HG03060 (cell line): Measurements from ENCODE around the gene ARHGEF26.

ENCODE experiments used
- ATAC-seq: cut with Tn5 transposase; IDR thresholded peaks from one replicate; pipeline ENCODE4 v1.9.1; 2021; ENCODE audit warnings: low read depth, moderate number of reproducible peaks; ENCODE audit not compliant: unreplicated experiment

Gene ARHGEF26

DNA sequence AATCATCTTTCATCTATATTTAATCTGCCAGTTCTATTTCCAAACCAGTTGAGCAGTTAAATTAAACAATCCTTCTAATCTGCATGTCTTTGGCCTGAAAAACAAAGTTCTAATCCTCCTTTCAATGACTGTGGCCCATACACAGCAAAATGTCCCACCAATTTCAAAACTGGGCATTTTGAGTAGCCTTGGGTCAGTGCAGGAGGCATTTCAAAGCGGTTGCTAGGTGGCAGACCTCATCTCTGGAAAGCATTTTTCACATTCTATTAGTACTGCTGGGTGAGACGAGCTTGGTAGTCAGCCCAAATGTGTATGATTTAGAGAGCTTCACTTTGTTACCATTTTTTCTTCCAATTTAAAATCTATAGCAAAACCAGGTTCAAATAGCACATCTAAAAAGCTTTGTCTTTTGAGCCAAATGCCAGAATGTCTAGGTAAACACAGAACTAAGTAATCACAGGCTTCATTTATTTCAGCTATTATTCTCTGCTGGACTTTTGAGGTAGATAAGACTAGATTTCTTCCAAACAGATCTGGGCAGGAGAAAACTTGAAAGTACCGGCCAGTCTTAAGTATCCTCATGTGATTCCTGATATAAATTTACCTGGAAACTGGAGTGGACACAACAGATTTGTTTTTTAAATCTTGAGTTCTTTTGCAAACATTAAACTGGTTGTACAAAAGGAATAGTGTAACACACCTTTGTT, 8.9 kb upstream of the ARHGEF26 start:
- no peak for ATAC-seq

DNA sequence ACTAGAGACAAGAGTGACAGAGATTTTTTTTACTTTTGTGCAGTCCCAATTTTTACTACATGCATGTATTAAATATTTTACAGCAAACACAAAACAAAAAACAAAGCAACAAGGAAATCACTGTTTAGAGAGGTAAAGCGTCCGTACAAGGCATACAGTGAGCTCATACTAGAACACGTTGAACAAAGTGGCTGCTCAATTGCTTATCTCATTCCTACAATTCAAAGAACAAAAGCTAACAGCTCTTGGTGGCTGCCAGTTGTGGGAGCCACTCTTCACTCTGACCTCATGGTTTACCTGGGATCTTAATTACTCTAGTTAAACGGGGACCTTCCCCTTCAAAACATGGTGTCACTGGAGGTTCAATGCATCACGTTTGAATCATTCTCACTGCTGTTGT, 7.6 kb upstream of the ARHGEF26 start:
- ATAC-seq = no peak

DNA sequence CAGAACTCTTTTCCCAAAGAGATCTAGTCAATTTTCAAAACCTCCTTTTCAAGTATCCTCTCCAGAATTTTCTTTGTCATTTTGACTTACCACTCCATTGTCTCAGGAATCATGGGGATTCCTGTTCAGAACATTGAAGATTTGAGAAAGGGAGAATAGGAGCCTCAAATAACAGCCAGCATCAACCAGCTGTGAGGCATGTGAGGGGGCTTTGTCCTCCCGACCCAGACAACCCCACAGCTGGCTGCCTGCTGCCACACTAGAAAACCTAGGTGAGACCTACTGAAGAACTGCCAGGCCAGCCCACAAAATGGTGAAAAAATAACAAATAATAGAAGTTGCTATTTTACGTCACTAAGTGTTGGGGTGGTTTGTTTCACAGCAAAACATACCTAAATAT, 5.9 kb upstream of the ARHGEF26 start:
- ATAC-seq = no peak

DNA sequence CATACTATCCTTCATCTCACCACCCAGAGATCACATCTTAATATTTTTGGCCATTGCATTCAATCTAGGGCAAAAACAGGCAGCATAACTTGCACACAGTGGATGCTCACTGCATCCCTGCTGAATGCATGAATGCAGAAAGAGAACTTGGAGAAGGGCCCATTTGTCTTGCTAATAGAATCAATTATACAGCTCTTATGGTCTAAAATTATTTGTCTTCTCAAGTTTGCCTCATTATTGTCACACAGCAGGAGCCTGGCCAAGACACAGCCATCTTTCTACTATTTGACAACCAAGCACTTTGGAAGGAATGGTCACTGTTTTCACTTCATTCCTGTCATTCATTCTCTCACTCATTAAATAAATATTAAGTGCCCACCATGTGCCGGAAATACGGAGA, 1.2 kb upstream of the ARHGEF26 start:
- ATAC-seq = no peak

DNA sequence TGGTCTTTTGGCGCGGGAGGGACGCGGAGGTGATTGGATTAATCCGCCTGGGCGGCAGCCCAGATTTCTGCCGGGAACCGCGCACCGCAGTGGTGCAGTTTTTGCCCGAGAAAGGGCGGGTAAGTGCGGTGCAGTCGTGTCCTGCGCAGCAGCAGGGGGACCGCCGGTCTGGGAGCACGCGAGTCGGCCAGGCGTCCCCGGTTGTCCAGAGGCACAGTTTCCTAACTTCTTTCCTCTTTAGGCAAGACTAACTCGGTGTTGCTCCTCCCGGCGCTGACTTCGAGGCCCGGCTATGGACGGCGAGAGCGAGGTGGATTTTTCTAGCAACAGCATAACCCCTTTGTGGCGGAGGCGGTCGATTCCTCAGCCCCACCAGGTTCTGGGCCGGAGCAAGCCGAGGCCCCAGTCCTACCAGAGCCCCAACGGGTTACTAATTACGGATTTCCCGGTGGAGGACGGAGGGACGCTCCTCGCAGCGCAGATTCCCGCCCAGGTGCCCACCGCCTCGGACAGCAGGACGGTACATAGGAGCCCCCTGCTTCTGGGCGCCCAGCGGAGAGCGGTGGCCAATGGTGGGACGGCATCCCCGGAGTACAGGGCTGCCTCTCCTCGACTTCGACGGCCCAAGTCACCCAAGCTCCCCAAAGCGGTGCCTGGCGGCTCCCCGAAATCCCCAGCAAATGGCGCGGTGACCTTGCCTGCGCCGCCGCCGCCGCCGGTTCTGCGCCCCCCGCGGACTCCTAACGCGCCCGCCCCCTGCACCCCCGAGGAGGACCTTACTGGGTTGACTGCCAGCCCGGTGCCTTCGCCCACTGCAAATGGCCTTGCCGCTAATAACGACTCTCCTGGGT, 736 bp downstream of the ARHGEF26 start:
- no peak for ATAC-seq

DNA sequence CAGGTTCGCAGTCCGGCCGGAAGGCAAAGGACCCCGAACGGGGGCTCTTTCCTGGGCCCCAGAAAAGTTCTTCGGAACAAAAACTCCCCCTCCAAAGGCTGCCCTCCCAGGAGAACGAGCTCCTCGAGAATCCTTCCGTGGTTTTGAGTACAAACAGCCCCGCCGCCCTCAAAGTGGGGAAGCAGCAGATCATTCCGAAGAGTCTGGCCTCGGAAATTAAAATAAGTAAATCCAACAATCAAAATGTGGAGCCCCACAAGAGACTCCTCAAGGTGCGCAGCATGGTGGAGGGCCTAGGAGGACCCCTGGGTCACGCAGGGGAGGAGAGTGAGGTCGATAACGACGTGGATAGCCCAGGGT, 1.3 kb downstream of the ARHGEF26 start:
- no peak for ATAC-seq

DNA sequence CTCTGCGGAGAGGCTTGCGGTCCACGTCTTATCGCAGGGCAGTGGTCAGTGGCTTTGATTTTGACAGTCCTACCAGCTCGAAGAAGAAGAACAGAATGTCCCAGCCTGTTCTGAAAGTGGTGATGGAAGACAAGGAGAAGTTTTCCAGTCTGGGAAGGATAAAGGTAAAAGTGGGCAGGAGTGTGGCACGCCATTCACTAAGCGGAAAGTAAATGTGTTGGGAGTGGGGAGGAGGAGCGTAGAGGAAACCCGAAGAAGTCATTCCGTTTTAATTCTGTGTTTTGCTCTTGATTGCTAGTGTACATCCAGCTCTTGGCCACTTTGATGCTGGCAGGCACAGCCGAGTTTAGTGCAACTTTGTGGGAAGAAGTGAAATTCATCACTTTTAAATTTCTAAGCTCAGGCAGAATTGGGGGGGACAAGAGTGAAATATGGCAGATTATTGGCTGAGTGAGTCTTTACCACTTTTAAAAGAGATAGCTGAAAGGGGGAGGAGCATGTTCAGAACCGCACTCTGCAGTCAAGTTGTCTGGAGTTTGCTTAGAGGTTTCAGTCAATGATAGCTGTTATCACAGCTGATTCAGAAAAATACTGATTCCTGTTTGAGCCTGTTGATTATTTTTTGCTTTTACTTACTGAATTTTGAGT, 1.8 kb downstream of the ARHGEF26 start:
- no peak for ATAC-seq

DNA sequence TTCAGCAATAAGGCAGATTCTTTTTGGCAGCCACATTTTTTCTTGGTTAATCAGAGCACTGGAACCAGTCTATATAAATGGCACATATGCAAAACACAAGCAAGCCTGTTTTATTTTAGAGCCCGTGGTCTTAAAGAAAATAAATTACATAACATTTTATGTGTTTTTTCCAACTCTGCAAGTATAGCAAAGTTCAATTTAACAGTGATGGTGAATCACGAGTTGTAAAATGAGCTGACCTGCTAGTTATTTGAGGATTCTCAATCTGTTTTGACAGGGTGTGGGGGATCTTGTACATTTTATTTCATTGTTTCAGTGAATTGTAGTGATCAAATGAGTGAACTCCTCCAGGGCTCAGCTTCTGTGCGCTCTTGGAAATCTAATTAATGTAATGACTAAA, 2.7 kb downstream of the ARHGEF26 start:
- ATAC-seq = no peak

DNA sequence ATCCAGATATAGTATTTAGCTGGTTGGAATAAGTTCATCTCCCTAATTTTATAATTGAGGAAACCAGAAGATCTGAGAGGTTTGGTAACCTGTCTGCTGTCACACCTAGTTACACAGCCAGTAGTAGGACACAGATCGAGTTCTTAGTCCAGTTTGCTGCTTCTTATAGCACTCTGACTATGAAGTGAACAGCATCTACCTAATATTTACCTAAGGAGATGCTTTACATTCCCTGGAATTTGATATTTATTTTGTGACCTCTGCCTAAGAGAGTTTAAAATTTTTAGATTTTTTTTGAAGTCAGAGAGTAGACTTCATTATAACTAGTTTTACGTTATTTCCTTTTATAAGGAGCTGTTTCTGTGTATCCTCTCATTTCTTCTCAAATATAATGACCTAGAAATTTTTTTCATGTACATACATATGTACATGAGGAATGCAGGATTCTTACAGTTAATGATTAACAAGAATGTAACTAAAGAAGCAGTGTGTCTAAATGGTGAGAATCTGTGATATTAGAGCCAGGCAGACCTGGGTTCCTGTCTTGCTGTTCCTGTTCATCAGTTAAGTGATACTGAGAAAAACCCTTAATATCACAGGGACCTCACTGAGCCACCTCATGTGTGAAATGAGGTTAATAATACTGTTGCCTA, 4.3 kb downstream of the ARHGEF26 start:
- ATAC-seq = no peak

DNA sequence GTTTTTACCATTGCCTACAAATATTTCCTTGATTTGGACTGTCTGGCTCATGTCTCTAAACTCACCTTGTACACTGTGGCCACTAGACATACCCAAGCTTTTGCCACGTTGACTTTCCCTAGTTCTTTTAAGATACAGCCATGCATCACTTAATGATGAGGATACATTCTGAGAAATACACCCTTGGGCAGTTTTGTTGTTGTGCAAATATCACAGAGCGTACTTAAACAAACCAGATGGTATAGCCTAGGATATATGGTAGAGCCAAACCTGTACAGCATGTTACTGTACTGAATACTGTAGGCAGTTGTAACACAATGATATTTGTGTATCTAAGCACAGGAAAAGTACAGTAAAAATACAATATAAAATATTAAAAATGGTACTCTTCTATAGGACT, 5.5 kb downstream of the ARHGEF26 start:
- ATAC-seq = no peak

DNA sequence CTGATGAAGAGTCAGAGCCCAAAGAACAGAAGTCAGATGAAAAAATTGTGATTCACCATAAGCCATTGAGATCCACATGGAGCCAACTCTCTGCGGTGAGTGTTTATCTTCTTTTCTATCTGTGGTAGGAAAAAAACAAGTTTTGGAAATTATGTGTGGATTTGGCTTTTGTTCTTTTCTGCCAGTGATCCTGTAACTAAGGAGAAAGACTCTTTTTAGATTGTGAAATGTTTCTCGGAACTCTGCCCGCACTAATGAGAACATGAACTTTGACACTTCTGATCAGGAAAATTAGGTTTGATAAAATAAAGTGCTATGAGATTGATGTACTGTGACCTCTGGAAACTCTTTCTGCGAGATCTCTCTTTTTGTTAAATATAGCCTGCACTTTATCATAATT, 8.4 kb downstream of the ARHGEF26 start:
- no peak for ATAC-seq

DNA sequence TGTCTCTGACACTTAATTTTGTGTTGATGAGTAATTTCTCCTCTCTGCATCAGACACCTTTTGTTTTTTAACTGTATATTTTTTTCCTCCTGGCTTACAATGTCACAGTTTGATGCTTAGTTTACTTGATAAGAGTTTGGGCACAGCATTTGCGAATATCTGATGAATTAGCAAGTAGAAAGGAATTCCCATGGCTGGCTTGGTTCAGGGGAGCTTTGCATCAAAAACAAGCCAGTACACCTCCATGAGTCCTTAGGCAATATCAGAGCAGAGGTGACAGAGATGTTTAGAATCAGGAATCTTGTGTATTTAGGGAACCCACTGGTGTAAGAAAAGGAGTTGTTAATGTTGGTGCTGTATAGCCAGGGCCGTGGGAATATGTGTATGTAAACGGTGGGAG, 9.3 kb downstream of the ARHGEF26 start:
- no peak for ATAC-seq

DNA sequence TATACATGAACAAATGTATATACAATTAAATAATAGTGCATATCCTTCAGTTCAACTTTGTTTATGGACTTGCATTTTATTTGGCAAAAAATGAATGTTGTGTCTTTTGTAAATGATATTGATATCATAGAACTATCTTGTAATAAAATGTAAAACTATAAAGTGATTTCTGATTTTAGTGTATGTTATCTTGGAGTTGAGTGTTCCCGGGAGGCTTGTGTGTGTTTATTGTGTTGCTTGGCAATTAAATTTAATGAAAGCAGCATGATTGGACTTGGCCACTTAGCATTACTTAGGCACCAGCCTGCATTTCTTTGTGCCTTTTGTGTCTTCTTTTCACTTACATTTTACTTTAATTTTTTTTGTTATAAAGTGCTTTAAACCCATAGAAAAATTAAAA, 10.6 kb downstream of the ARHGEF26 start:
- ATAC-seq = no peak

DNA sequence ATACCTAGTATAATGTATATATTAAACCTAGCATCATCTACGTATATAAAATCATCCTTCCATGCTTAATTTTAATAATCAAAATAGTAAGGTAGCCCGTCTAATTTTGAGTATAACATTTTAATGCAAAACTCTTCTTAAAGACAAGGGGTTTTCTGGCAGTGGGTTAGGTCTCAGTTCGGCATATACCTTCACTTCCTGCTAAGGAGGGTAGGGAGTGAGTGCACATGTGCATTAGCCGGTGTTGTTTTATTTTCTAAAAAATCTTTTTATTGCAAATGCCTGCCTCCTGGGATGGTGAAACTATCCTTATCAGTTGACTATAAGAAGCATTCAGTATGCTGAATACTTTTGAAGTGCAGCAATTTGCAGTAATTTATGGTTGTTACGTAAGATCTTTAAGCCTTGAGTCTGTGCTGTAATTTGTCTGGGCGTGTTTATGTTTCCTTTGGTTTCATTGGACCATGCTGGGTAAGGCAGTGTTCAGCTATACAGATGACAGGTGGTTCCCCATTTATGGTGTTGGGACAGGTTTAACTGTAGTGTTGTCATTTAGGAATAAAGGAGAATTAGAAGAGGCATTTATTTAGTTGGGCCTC, 11.7 kb downstream of the ARHGEF26 start:
- ATAC-seq = no peak

DNA sequence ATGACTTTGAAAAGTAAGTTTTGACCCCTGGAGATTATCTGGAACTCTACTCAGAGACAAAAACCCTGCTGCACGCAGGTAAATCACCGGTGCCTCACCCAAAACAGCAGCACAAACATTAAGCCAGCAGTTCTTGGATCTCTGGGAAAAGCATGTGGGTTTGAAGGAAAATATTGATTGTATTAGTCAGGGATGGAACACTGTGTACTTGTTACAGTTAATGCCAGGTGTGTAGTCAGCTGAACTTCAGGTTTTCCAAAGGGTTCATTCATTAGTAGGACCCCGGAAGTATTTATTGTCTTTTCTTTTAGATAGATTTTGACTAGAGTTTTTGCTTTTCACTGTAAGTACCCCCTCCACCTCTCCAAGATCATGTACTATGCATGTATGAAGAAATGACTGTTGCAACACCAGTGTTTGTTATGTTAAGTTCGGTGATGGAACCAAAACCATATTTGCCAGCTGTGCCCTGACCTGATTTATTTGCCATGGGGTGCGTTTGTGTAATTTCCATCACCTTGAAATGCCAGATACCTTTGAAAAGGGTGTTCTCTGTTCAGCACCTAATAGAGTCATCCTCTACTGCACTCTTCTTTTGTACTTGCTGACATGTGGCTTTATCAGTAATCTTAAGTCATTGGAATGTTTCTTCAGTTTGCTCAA, 14.5 kb downstream of the ARHGEF26 start:
- no peak for ATAC-seq

DNA sequence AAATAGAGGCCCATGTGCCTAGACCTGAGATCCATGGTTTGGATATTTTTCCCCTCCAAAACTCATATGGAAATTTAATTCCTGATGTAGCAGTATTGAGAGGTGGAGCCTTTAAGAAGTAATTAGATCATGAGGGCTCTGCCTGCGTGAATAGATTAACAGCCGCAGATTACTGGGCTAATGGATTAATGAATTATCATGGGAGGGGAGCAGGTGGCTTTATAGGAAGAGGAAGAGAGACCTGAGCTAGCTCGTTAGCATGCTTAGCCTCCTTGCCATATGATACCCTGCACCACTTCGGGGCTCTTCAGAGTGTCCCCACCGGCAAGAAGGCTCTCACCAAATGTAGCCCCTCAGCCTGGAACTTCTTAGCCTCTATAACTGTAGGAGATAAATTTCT, 15.8 kb downstream of the ARHGEF26 start:
- no peak for ATAC-seq

DNA sequence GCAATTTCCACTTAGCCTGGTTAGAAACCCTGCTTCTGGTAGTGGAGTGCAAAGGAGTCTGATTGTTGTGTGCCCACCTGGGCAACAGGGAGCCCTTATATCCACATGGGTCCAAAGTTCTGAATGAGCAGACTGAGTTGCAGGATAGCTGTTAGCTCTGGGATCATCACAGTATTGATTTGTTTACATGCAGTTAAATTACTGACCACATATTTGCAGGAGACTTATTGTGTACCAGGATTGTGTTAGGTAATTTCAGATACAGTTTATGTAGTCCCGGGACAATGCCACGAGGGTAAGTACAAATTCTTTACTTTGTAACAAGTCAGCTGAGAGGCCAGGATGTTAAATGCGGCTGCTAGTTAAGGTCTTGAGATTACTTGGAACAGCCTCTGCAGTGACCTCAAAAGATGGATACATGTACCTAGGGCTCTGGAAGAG, 18.8 kb downstream of the ARHGEF26 start:
- no peak for ATAC-seq

DNA sequence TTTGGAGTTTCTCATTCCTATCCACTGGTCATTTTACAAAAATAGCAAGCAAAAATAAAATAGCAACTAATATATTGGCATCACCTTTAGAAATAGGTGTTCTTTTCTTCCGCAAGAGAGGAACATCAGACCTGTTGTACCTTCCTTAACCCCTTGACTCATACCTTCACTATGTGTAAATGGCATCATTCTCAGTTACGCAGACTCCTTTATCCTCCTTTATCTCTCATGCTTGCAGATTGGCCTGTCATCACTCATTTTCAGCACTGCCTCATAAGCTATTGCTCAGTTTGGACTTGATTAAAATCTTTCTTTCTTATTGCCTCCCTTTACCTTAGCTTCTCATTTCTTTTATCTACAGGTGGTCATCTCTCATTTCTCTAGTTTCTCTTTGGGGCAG, 21.4 kb downstream of the ARHGEF26 start:
- ATAC-seq = no peak

DNA sequence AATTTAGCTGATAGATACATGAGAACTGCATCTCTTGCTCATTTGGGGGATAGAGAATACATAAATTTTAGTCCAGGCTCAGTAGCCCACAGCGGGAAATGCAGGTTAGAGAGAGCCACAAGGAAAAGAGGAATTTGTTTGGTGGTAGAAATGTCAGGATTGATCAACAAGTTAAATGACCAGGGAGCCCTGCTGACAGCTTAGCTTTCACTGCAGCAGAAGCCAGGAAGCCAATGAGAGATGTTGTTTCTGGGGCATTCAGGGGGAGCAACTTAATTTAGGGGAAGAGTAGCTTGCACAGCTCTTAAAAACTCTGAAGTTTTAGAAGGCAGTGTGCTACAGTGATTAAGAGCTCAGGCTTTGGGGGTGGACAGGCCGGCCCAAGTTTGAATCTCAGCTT, 22.7 kb downstream of the ARHGEF26 start:
- no peak for ATAC-seq

DNA sequence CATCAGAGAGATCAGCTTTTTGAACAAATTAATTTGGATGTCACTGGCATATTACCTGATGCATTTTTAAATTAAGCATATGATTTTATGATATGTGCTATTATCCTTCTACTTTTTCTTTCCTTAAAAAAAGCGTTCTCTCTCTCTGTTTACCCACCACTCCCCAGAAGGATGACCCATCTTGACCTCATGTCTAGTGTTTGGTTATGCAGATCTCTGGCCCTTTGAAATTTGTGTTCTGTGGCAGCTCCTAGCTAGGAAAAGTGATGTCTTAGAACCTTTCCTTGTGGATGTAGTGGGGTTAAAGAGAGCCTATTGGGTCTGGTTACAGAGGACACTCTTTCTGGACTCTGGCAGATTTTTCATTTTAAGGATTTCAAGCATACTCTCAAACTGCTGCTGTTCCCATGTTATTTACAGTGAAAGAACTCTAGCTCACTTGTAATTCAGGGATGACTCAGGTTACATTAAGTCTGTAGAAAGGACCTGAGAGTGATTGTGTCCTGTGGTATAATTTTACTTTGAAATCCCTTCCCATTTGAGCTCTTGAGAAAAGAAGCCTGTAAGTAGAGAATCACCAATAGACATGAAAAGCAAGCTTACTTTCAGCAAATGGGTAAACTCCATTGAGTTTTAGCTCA, 23.8 kb downstream of the ARHGEF26 start:
- no peak for ATAC-seq
